GM18508 (cell line): ENCODE measurements around the gene NRXN3.
"Not testable (repeated sequence)": the region's sequence is repeated elsewhere in the genome, so short reads cannot be mapped to it uniquely, and the experiment has no call there.

Experiments used
- ATAC-seq: cut with Tn5 transposase; IDR thresholded peaks from one replicate; pipeline ENCODE4 v1.9.1; 2021; ENCODE audit warnings: moderate number of reproducible peaks; ENCODE audit not compliant: insufficient read depth, unreplicated experiment

The NRXN3 gene

DNA sequence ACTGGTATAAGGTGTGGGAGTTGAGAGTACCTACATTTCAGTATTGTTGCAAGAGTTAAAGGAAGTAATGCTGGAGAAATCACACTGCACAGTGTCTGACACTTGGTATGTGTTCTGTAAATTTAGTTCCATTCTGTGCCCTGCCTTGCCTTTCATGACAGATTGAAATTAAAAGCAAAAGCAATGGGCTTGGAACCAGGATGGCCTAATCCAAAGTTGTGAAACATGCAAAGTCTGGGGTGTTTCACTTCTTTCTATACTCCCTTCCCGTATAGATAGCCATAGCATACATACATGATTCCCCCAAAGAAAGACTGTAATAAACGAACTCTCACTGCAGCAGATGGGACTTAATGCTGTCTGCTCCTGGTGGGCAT, 281.1 kb downstream of the NRXN3 start:
- no peak for ATAC-seq

GRCh38 chr14:78455896-78456435, 285.8 kb downstream of the NRXN3 start:
- ATAC-seq: no peak

DNA sequence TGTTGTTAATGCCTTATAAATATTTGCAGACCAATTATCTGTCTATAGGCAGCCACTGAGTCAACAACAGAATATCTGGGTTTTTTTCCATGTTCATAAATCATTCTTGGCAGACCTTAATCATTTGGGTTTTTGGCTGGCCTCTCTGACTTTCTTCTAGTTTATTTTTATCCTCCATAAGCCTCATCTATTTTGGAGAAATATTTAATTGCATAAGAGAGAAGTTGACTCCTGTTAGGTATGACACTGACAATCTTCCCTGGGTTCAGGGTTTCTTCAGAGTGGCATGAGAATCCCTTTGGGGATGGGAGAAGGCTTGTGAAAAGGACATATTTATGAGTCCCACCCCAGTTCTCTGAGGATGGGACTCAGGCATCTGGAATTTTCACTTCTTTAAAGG, 299.8 kb downstream of the NRXN3 start:
- ATAC-seq: no peak

DNA sequence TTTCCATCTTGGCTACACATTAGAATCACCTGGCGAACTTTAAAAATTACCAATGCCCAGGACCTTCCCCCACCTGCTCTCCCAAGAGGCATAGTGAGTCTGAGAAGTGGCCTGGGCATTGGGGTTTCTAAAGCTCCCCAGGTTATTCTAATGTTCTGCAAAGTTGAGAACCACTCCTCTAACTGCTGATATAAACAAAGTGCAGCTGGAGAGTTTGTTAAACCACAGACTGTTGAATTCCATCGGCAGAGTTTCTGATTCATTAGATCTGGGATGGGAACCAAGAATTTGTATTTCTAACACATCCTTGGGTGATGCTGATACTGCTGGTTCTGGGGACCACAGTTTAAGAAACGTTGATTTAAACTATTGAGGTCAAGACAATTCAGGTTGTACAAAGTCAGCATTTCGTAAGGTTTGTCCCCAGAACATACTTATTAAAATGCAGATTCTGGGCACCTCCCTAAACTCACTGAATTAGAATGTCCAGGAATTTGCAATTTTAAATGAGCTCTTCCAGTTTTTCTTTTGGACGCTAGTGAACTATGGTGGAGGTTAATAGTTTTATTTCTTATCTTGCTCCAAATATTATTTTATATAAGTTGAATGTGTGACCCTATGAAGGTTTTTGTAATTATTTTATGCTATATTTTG, 309.1 kb downstream of the NRXN3 start:
- ATAC-seq: no peak

GRCh38 chr14:78484028-78484427, 313.9 kb downstream of the NRXN3 start:
- ATAC-seq: no peak

- no peak for ATAC-seq
These were observed 315.9 kb downstream of the NRXN3 start for GRCh38 chr14:78486081-78486480.

DNA sequence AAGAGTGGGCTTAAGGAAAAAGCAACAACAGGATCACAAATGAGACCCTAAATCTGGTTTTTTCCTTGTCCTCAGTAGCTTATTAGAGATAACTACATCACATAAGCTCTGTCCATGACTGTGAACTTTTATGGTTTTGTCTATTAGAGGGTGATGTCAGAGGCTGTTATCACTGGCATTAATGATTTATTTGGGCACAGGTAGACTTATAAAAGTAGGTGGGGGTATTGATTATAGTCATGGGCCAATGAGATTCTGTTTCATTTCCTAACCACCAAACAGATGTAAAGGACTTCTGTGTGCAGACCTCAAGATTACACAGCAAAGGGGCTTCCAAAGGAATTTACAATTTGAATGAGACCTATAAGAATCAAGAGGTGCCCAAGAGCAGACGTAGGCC, 316.4 kb downstream of the NRXN3 start:
- ATAC-seq: no peak

DNA sequence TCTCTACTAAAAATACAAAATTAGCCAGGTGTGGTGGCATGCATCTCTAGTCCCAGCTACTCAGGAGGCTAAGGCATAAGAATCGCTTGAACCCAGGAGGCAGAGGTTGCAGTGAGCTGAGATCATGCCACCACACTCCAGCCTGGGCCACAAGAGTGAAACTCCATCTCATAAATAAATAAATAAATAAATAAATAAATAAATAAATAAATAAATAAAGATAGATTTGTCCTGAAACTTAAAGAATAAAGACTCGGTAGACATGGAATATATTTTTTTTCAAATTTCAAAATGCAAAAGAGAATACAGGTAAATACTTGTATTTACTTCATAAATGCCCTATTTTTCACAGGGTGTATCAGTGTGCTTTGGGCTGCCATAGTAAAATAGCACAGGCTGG, 317.4 kb downstream of the NRXN3 start:
- not testable (repeated sequence) for ATAC-seq

GRCh38 chr14:78488938-78489337, 318.8 kb downstream of the NRXN3 start:
- no peak for ATAC-seq

GRCh38 chr14:78491048-78491447, 320.9 kb downstream of the NRXN3 start:
- no peak for ATAC-seq

DNA sequence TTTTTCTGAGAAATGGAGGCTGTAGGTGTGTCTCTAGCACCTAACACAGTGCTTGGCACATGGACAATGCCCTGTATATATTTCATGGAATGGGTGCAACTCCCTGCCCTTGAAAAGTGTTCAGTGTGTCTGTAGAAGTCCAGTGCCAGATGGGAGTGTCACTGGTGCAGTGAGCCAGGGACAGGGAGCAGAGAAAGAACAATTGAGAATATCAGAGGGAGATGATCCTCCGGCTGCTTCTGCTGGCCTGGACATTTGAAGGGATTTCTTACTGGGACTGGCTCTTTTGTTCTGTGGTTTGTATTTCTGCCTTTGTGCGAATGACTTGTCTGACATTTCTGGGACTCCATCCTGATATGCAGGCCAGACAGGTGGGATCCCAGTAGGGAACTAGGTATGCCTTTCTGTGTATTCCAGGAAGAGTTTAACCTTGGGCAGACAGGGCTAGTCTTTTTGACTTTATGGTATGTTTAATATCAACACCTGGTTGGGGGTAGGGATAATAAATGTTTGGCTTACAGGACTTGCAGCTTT, 328.0 kb downstream of the NRXN3 start:
- no peak for ATAC-seq

DNA sequence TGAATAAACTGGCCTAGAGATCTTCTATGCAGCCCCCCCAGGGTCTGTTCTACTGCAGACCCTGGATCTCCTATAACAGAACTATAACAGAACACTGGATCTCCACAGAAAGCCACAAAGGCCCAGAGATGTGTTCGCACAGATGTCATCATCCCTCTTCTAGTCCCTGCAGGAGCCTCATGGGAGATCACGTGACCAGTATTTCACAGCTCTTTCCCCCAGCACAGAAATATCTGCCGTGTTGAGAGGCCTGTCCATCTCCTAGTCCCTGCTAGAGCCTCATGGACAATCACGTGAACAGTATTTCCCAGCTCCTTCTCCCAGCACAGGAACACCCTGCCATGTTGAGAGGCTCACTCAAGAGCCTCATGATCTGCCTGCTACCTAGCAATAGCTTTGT, 331.7 kb downstream of the NRXN3 start:
- no peak for ATAC-seq

- no peak for ATAC-seq
These were observed 337.9 kb downstream of the NRXN3 start for GRCh38 chr14:78508023-78508422.

GRCh38 chr14:78509516-78509915, 339.3 kb downstream of the NRXN3 start:
- no peak for ATAC-seq

DNA sequence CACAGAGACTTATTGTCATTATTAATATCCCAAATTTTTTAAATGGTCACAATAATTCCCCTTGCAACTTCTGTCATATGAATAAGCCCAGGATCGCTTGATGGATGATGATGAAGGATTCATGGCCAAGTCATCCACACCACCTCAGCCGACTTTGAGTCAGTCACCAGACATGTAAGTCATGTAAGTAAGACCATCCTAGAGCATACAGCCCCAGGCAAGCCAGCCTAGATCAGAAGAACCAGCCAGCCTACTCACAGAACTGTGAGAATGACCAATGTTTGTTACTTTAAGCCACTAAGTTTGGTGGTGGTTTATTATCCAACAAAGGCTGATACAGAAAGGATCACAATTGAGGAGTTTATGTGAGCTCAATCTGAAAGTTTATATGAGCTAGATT, 341.8 kb downstream of the NRXN3 start:
- ATAC-seq: no peak

DNA sequence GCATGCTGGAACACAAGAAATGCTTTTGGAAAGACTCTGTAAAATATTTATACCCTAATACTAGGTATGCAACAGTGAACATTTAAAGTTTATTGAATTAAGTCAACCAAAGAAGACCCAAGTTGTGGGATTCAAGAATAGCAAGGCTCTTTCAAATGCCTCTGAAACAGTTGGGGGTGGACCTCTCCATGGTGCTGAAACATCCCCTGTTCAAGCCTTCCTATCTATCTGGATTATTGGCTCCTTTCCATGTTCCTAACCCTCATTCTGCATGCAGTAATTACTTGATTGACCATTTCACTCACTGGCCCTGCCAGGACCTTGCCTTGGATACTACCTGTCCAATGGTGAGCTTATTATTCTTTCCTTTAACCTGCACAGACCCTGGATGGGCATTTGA, 349.7 kb downstream of the NRXN3 start:
- ATAC-seq: no peak

- no peak for ATAC-seq
These were observed 354.0 kb downstream of the NRXN3 start for GRCh38 chr14:78524196-78524595.

DNA sequence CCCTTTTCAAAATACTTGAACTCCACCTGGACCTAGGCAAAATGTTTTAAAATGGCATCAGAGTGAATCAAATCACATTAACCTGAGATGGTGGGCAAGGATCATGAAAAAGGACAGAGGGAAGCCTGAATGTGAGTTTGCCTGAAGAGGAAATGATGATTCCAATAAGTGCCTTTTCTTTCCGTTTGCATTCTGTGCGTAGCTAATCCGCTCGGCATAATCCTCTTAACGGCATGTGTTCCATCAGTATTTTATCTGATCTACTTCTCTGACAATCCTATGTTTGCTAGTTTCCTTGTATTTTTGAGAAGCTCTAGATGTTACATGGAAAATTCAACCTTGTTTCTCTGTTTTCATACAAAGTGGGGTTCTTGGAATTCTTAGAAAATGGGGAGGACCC, 354.6 kb downstream of the NRXN3 start:
- no peak for ATAC-seq

DNA sequence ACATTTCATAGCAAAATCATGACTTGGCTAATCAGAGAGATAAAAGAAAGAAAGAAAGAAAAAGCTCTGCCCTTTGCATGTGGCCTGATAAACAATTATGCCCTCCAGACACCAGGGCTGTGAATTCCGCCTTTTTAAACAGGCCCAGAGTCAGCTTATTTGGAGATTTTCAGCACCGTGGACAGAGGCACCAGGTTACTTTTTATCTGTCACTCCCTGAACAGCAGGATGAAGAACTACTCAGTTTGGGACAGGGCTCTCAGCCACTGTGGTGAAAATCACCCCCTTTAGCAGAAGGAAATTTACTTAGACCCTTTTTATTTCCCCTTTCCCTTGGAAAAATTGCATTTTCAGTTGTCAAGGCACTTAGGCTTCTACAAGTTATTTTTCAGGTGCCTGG, 359.9 kb downstream of the NRXN3 start:
- ATAC-seq: no peak

- ATAC-seq: no peak
These were observed 364.0 kb downstream of the NRXN3 start for GRCh38 chr14:78534141-78534540.

DNA sequence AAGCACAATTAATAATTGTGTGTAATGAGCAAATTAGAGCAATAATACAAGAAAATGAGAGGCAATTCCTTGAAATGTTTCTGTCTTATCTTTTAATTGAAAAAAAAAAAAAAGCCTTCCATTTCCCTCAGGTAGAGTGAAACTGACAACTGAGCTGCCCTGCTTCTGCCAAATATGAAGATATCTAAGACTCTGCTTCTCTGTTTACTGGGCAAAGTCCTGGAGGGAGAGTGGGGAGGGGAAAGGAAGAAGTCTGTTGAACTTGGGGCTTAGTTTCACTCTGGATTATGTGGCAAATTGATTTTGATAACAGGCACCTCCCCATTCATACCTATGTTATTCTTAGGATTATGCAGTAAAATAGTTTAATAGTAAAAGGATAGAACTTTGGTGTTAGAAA, 364.9 kb downstream of the NRXN3 start:
- no peak for ATAC-seq

DNA sequence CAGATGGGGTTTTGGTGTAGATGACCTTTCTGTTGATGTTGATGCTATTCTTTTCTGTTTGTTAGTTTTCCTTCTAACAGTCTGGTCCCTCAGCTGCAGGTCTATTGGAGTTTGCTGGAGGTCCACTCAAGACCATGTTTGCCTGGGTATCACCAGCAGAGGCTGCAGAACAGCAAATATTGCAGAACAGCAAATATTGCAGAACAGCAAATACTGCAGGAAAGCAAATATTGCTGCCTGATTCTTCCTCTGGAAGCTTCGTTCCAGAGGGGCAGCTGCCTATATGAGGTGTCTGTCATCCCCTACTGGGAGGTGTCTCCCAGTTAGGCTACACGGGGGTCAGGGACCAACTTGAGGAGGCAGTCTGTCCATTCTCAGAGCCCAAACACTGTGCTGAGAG, 371.6 kb downstream of the NRXN3 start:
- ATAC-seq: not testable (repeated sequence)
